ENCODE measurements around the gene STMN1.

GRCh38 chr1:25926731-25927496 lies 20.7 kb upstream of the STMN1 start:
- TF ChIP-seq, protein P1, sequence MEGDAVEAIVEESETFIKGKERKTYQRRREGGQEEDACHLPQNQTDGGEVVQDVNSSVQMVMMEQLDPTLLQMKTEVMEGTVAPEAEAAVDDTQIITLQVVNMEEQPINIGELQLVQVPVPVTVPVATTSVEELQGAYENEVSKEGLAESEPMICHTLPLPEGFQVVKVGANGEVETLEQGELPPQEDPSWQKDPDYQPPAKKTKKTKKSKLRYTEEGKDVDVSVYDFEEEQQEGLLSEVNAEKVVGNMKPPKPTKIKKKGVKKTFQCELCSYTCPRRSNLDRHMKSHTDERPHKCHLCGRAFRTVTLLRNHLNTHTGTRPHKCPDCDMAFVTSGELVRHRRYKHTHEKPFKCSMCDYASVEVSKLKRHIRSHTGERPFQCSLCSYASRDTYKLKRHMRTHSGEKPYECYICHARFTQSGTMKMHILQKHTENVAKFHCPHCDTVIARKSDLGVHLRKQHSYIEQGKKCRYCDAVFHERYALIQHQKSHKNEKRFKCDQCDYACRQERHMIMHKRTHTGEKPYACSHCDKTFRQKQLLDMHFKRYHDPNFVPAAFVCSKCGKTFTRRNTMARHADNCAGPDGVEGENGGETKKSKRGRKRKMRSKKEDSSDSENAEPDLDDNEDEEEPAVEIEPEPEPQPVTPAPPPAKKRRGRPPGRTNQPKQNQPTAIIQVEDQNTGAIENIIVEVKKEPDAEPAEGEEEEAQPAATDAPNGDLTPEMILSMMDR (conservative IDR thresholded peaks at IDR 0.05), result no peak
- no peak for TF ChIP-seq EZH2 (IDR thresholded peaks at IDR 0.05; ENCODE audit: low read depth)
